Measurements from ENCODE around the gene ABCA12.

DNA sequence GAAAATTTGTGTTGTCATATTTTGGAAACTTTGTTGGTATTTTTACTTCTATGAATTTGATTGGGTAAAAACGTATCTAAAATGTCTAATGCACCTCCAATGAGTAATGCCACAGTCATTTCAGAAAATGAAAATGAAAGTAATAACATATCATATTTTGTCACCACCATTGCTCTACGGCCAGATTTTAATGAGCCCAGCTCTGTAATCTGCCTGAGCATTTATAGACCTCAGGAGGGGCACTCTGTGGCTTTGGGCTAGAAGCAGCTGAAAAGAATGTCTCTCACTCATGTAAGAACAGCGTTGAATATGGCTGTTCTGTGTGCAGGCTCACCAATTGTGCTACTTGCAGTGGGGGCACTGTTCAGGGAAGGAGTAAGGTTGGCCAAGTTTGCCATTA lies 32.7 kb upstream of the ABCA12 start:
- TF ChIP-seq RCOR1 (IDR thresholded peaks at IDR 0.05; ENCODE audit: low read length) (no peak), NRF1 (IDR thresholded peaks at IDR 0.05; ENCODE audit: low read depth, low read length) (no peak), YY1 (IDR thresholded peaks at IDR 0.05; ENCODE audit: low read depth) (no peak), TAF1 (IDR thresholded peaks at IDR 0.05; ENCODE audit: borderline replicate concordance, low read depth, low read length) (no peak), EP300 (IDR thresholded peaks at IDR 0.05; ENCODE audit: borderline replicate concordance in 1 of 2, low read depth in 1 of 2, low read length in 1 of 2) (no peak)
- TF ChIP-seq, protein P1, sequence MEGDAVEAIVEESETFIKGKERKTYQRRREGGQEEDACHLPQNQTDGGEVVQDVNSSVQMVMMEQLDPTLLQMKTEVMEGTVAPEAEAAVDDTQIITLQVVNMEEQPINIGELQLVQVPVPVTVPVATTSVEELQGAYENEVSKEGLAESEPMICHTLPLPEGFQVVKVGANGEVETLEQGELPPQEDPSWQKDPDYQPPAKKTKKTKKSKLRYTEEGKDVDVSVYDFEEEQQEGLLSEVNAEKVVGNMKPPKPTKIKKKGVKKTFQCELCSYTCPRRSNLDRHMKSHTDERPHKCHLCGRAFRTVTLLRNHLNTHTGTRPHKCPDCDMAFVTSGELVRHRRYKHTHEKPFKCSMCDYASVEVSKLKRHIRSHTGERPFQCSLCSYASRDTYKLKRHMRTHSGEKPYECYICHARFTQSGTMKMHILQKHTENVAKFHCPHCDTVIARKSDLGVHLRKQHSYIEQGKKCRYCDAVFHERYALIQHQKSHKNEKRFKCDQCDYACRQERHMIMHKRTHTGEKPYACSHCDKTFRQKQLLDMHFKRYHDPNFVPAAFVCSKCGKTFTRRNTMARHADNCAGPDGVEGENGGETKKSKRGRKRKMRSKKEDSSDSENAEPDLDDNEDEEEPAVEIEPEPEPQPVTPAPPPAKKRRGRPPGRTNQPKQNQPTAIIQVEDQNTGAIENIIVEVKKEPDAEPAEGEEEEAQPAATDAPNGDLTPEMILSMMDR (IDR thresholded peaks at IDR 0.05), result no peak
- TF ChIP-seq, protein P2, sequence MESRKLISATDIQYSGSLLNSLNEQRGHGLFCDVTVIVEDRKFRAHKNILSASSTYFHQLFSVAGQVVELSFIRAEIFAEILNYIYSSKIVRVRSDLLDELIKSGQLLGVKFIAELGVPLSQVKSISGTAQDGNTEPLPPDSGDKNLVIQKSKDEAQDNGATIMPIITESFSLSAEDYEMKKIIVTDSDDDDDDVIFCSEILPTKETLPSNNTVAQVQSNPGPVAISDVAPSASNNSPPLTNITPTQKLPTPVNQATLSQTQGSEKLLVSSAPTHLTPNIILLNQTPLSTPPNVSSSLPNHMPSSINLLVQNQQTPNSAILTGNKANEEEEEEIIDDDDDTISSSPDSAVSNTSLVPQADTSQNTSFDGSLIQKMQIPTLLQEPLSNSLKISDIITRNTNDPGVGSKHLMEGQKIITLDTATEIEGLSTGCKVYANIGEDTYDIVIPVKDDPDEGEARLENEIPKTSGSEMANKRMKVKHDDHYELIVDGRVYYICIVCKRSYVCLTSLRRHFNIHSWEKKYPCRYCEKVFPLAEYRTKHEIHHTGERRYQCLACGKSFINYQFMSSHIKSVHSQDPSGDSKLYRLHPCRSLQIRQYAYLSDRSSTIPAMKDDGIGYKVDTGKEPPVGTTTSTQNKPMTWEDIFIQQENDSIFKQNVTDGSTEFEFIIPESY (IDR thresholded peaks at IDR 0.05; ENCODE audit: borderline replicate concordance, low read depth), result no peak
